Non-pigmented ciliary epithelial cell (primary cell): Measurements from ENCODE around the gene HSPA1L.
"Not testable (repeated sequence)": the region's sequence is repeated elsewhere in the genome, so short reads cannot be mapped to it uniquely, and the experiment has no call there.

Experiments
- DNase-seq: peaks from one replicate; pipeline ENCODE4 v3.0.0-alpha.2; 2010; ENCODE audit warnings: low read depth

The HSPA1L gene

DNA sequence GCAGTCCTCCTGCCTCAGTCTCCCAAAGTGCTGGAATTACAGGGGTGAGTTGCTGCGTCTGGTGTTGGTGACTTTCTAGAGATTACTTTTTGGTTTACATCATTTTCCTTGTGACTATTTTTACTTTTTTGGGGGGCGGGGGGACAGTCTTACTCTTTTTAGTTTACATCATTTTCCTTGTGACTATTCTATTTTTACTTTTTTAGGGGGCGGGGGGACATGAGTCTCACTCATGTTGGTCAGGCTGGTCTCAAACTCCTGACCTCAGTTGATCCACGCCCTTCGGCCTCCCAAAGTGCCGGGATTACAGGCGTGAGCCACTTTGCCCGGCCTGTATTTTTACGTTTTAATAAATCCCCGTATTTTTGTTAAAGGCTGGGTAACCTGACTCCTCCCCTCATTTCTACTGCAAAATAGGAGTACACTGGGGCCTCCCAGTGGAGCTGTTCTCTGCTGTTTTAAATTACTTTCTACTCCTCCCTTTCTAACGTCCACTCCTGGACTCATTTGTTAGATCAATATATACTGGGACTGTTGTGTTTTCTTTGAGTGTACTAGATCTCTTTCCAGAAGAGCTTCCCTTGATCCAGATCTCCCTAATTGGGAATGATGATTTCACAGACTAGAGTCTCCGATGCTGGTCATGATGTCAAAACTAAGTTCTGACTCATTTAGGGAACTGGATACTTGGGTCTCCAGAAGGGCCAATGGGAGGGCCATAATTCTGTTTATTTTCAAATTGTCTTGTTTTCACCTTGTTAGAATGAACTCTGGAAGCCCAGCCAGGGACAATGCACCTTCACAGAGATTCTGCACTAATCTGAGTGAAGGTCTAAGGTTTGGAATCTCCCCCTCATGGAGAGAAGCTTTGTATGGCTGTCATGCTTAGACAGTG lies 21.6 kb upstream of the HSPA1L start:
- no peak for DNase-seq

DNA sequence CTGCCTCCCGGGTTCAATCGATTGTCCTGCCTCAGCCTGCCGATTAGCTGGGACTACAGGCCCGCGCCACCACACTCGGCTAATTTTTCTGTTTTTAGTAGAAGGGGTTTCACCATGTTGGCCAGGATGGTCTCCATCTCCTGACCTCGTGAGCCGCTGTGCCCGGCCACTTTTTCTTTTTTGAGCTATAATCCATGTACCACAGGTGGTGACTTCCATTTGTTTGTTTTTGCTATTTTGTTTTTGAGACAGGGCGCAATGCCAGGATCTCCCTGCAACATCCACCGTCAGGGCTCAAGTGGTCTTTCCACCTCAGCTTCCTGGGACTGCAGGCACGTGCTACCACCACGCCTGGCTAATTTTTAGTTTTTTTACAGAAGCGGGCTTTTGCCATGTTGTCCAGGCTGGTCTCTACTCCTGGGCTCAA lies 21.0 kb upstream of the HSPA1L start:
- DNase-seq = no peak

GRCh38 chr6:31834367-31835250 lies 19.5 kb upstream of the HSPA1L start:
- DNase-seq = no peak

GRCh38 chr6:31831350-31832215 lies 16.5 kb upstream of the HSPA1L start:
- no peak for DNase-seq

DNA sequence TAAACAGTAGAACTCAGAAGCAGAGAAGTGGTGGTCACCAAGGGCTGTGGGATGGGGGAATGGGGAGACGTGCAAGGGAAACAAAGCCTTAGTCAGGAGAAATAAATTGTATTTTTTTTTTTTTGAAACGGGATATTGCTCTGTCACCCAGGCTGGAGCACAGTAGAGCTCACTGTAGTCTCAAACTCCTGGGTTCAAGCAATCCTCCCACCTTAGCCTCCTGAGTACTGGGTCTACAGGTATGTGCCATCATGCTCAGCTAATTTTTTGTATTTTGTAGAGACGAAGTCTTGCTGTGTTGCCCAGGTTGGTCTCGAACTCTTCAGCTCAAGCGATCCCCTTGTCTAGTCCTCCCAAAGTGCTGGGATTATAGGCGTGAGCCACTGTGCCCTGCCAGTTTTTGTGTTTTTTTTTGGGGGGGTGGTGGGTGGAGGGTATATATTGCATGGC lies 15.8 kb upstream of the HSPA1L start:
- DNase-seq = no peak

GRCh38 chr6:31829633-31830283 lies 14.7 kb upstream of the HSPA1L start:
- no peak for DNase-seq

- DNase-seq = peak; percentile 99
Measured at GRCh38 chr6:31827286-31828079, 12.4 kb upstream of the HSPA1L start, which contains the start of gene HSPA1B. HSPA1B (plus strand) TSS chr6:31827738; CDS start chr6:31827951, 213 bp downstream.

- no peak for DNase-seq
Measured at GRCh38 chr6:31826793-31827285, 11.8 kb upstream of the HSPA1L start.

DNA sequence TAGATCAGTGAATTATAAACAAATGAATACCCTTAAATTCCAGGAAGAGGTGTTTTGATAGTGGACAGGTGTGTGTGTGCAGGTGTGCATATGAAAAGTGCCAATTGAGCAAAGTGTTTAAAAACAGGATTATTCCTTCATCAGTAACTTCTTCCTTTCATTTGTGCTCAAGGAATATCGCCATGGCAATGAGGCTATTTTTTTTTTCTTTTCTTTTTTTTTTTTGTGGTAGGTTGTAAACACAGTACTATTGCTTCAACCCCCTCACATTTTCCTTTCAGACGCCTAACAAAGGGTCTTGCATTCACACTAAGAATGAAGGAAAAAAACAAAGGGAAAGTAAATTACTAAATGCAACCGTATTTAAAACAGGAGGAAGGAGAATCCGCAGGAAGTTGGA lies 10.5 kb upstream of the HSPA1L start:
- no peak for DNase-seq

- not testable (repeated sequence) for DNase-seq
Measured at GRCh38 chr6:31823592-31824196, 8.6 kb upstream of the HSPA1L start.

GRCh38 chr6:31822036-31822821 lies 7.1 kb upstream of the HSPA1L start:
- DNase-seq = no peak

GRCh38 chr6:31821301-31822035 lies 6.4 kb upstream of the HSPA1L start:
- DNase-seq = no peak

DNA sequence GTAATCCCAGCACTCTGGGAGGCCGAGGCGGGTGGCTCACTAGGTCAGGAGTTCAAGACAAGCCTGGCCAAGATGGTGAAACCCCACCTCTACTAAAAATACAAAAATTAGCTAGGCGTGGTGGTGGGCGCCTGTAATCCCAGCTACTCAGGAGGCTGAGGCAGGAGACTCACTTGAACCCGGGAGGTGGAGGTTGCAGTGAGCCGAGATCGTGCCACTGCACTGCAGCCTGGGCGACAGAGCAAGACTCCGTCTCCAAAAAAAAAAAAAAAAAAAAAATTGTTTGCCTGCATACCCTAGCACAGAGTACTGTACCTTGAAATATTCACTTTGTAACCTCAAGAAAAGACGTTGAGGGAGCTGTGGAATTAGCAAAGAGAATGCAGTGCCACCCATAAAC lies 5.3 kb upstream of the HSPA1L start:
- not testable (repeated sequence) for DNase-seq

DNA sequence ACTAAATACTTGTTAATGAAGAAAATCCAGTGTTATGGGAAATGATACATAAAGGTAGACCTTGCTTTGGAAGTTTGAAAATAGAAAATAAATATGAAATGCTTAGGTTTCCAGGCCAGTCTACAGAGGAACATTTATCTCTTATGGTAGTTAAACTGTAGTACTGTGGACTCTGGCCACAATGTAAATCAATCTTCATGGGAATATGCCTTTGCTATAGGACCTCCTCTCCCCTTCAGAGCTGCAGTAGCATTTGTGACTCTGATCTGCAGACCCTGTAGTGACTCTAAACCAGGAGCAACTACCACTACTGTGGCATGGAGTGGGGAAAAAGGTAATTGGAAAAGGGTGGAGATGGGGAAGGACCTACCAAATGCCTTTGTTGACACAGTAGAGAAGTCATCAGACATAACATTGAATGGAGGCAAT lies 4.8 kb upstream of the HSPA1L start:
- no peak for DNase-seq

DNA sequence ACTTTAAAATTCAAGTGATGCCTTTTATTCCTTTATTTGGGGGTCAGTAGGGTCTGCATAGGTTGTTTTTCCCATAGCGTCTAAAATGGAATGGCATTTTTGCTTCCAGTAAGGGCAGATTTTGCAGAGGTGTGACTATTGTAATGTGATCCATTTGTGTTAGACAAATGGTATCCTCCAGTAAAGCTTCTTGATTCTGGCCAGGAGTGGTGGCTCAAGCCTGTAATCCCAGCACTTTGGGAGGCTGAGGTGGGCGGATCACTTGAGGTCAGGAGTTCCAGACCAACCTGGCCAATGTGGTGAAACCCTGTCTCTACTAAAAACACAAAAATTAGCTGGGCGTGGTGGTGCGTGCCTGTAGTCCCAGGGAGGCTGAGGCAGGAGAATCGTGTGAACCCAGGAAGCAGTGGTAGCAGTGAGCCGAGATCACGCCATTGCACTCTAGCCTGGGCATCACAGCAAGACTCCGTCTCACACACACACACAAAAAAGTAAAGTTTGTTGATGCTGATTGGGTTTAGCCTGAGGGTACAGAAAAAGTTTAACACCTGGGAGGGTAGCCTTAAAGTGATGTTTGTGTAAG lies 2.9 kb upstream of the HSPA1L start:
- DNase-seq = not testable (repeated sequence)

- not testable (repeated sequence) for DNase-seq
Measured at GRCh38 chr6:31817133-31817928, 2.2 kb upstream of the HSPA1L start.

- DNase-seq = peak; percentile 94
Measured at GRCh38 chr6:31814677-31815024, 432 bp downstream of the HSPA1L start.
